IPS-18a (cell line): ENCODE results near the gene RFPL3.

Experiments used
- H3K27ac ChIP-seq: one replicate; pipeline ENCODE4 v1.5.1; 2013; ENCODE audit warnings: low read length
- H3K27me3 ChIP-seq: one replicate; pipeline ENCODE4 v1.6.1; 2013; ENCODE audit warnings: mild to moderate bottlenecking, low read length; ENCODE audit not compliant: control insufficient read depth, insufficient read depth
- H3K36me3 ChIP-seq: one replicate; pipeline ENCODE4 v1.6.1; 2013; ENCODE audit warnings: low read depth, low read length; ENCODE audit not compliant: control insufficient read depth
- H3K4me1 ChIP-seq: one replicate; pipeline ENCODE4 v1.6.1; 2013; ENCODE audit warnings: low read depth, low read length; ENCODE audit not compliant: control insufficient read depth
- H3K4me3 ChIP-seq: one replicate; pipeline ENCODE4 v1.5.1; 2013; ENCODE audit warnings: low read length
- H3K9ac ChIP-seq: one replicate; pipeline ENCODE4 v1.6.1; 2013; ENCODE audit warnings: mild to moderate bottlenecking, low read length, moderate library complexity
- H3K9me3 ChIP-seq: one replicate; pipeline ENCODE4 v1.6.1; 2013; ENCODE audit warnings: low read depth, low read length; ENCODE audit not compliant: control insufficient read depth

Gene RFPL3

GRCh38 chr22:32323513-32324164 lies 34.0 kb upstream of the RFPL3 start:
- Histone ChIP-seq H3K36me3 (no peaks in the 10 kb centered on the region), H3K27me3 (no peaks in the 10 kb centered on the region), H3K4me3 (no peak overlapping the region), H3K9me3 (no peaks in the 10 kb centered on the region), H3K9ac (no peak overlapping the region), H3K27ac (no peak overlapping the region), H3K4me1 (peaks cover 15% of the 10 kb centered on the region)

GRCh38 chr22:32324505-32325415 lies 32.9 kb upstream of the RFPL3 start:
- no peaks in the 10 kb centered on the region for H3K27me3 ChIP-seq
- no peaks in the 10 kb centered on the region for H3K36me3 ChIP-seq
- H3K9me3 ChIP-seq: no peaks in the 10 kb centered on the region
- H3K4me1 ChIP-seq: peaks cover 14% of the 10 kb centered on the region
- H3K9ac ChIP-seq: no peak overlapping the region
- no peak overlapping the region for H3K4me3 ChIP-seq
- no peak overlapping the region for H3K27ac ChIP-seq

- H3K27ac ChIP-seq: peak overlapping the region; percentile 52
- peaks cover 8% of the 10 kb centered on the region for H3K4me1 ChIP-seq
- no peak overlapping the region for H3K4me3 ChIP-seq
- H3K36me3 ChIP-seq: no peaks in the 10 kb centered on the region
- H3K9me3 ChIP-seq: no peaks in the 10 kb centered on the region
- no peak overlapping the region for H3K9ac ChIP-seq
- no peaks in the 10 kb centered on the region for H3K27me3 ChIP-seq
Observed at GRCh38 chr22:32325416-32325801, 32.3 kb upstream of the RFPL3 start.

GRCh38 chr22:32325811-32326237 lies 31.8 kb upstream of the RFPL3 start:
- Histone ChIP-seq H3K4me1 (peaks cover 4% of the 10 kb centered on the region), H3K27ac (peak overlapping the region; percentile 52), H3K36me3 (no peaks in the 10 kb centered on the region), H3K9me3 (no peaks in the 10 kb centered on the region), H3K4me3 (no peak overlapping the region), H3K27me3 (no peaks in the 10 kb centered on the region), H3K9ac (no peak overlapping the region)

- Histone ChIP-seq H3K36me3 (no peaks in the 10 kb centered on the region), H3K9ac (no peak overlapping the region), H3K27me3 (no peaks in the 10 kb centered on the region)
Observed at GRCh38 chr22:32326647-32327046, 31.0 kb upstream of the RFPL3 start.

GRCh38 chr22:32327066-32327465 lies 30.6 kb upstream of the RFPL3 start:
- Histone ChIP-seq H3K4me3 (no peak overlapping the region), H3K9me3 (no peaks in the 10 kb centered on the region), H3K27ac (no peak overlapping the region), H3K27me3 (no peaks in the 10 kb centered on the region), H3K36me3 (no peaks in the 10 kb centered on the region), H3K9ac (no peak overlapping the region), H3K4me1 (peaks cover 4% of the 10 kb centered on the region)

More at GRCh38 chr22:32326647-32327046, 31.0 kb upstream of the RFPL3 start:
- H3K4me3 ChIP-seq: no peak overlapping the region
- no peaks in the 10 kb centered on the region for H3K9me3 ChIP-seq
- H3K27ac ChIP-seq: no peak overlapping the region
- peaks cover 4% of the 10 kb centered on the region for H3K4me1 ChIP-seq

- Histone ChIP-seq H3K4me3 (no peak overlapping the region), H3K27ac (no peak overlapping the region), H3K9ac (no peak overlapping the region), H3K27me3 (no peaks in the 10 kb centered on the region), H3K36me3 (no peaks in the 10 kb centered on the region), H3K4me1 (peaks cover 4% of the 10 kb centered on the region), H3K9me3 (no peaks in the 10 kb centered on the region)
Observed at GRCh38 chr22:32327596-32328171, 30.0 kb upstream of the RFPL3 start.

GRCh38 chr22:32328306-32329201 lies 29.1 kb upstream of the RFPL3 start:
- Histone ChIP-seq H3K36me3 (no peaks in the 10 kb centered on the region), H3K27me3 (no peaks in the 10 kb centered on the region), H3K9me3 (no peaks in the 10 kb centered on the region), H3K4me1 (peaks cover 4% of the 10 kb centered on the region), H3K4me3 (no peak overlapping the region), H3K9ac (no peak overlapping the region), H3K27ac (no peak overlapping the region)

GRCh38 chr22:32329202-32329645 lies 28.4 kb upstream of the RFPL3 start:
- peaks cover 4% of the 10 kb centered on the region for H3K4me1 ChIP-seq
- H3K9ac ChIP-seq: no peak overlapping the region
- no peaks in the 10 kb centered on the region for H3K9me3 ChIP-seq
- H3K4me3 ChIP-seq: no peak overlapping the region
- H3K27me3 ChIP-seq: no peaks in the 10 kb centered on the region
- no peaks in the 10 kb centered on the region for H3K36me3 ChIP-seq
- no peak overlapping the region for H3K27ac ChIP-seq

GRCh38 chr22:32331236-32331917 lies 26.3 kb upstream of the RFPL3 start:
- no peak overlapping the region for H3K27ac ChIP-seq
- H3K4me1 ChIP-seq: peaks cover 15% of the 10 kb centered on the region
- no peaks in the 10 kb centered on the region for H3K27me3 ChIP-seq
- no peaks in the 10 kb centered on the region for H3K36me3 ChIP-seq
- H3K9ac ChIP-seq: no peak overlapping the region
- no peaks in the 10 kb centered on the region for H3K9me3 ChIP-seq
- H3K4me3 ChIP-seq: no peak overlapping the region
